ENCODE data around the gene WDFY1. TPM values are rescaled to one million over a fixed set of nuclear protein-coding genes. Genes with fewer than 3 reads are reported as not detected.

Gene WDFY1
- total and polyA plus RNA-seq, 9 of the 15 experiments (the other 6 are each of a cell fraction or from before 2014, with no cell fraction given) = 5.4 to 27.6 (median 17.5) TPM

GRCh38 chr2:223887127-223887526, 58.0 kb downstream of the WDFY1 start (continued):
- TF ChIP-seq IRF9 (tag; IDR thresholded peaks at IDR 0.05) = no peak
- TF ChIP-seq ZNF609 (CRISPR knock-in tag; IDR thresholded peaks at IDR 0.05; ENCODE audit: borderline replicate concordance) = no peak
- no peak for TF ChIP-seq PATZ1 (CRISPR knock-in tag; IDR thresholded peaks at IDR 0.05; ENCODE audit: borderline replicate concordance)
- TF ChIP-seq ZEB2 (IDR thresholded peaks at IDR 0.05) = no peak
- TF ChIP-seq KAT7 (CRISPR knock-in tag; IDR thresholded peaks at IDR 0.05; ENCODE audit: borderline replicate concordance) = no peak
- TF ChIP-seq FOXK2 (conservative IDR thresholded peaks at IDR 0.05 in 1 of 2, IDR thresholded peaks at IDR 0.05 in 1 of 2; ENCODE audit: low read depth in 2 of 2) = no peak
- TF ChIP-seq ZNF407 (IDR thresholded peaks at IDR 0.05; ENCODE audit: low read depth) = no peak
- TF ChIP-seq SNRNP70 (optimal IDR thresholded peaks at IDR 0.05; ENCODE audit: low read depth, low read length) = no peak
- TF ChIP-seq ELF1 (tag; IDR thresholded peaks at IDR 0.05) = no peak
- no peak for TF ChIP-seq CREM (IDR thresholded peaks at IDR 0.05; ENCODE audit: low read depth)

All from K562 (cell line).